Measurements from ENCODE around the gene AR. TPM values are rescaled to one million over a fixed set of nuclear protein-coding genes. Genes with fewer than 3 reads are reported as not detected.

The AR gene
- total RNA-seq, 1 donor: 4.8 TPM

DNA sequence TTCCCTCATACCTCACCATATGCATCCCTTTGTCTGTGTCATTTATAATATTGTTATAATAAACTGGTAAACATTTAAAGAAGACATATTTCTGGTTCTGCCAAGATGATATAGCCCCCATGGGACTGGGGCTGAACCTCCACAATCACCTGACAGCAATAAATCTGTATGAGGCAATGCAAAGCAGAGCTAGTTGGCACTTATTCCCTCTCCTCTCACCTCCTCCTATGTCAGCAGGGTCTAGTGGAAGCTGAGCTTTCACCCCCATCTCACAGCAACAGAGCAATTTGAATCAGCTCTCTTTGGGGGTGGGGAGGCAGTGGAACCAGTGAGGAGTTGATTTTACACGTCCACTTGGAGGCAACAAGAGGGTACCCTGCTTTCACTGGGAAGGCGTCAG, 206.9 kb downstream of the AR start:
- no peak overlapping the region for H3K4me3 ChIP-seq (ENCODE audit: low read depth, low read length)
- no peak for DNase-seq (ENCODE audit: low read depth)
- TF ChIP-seq, protein P1, sequence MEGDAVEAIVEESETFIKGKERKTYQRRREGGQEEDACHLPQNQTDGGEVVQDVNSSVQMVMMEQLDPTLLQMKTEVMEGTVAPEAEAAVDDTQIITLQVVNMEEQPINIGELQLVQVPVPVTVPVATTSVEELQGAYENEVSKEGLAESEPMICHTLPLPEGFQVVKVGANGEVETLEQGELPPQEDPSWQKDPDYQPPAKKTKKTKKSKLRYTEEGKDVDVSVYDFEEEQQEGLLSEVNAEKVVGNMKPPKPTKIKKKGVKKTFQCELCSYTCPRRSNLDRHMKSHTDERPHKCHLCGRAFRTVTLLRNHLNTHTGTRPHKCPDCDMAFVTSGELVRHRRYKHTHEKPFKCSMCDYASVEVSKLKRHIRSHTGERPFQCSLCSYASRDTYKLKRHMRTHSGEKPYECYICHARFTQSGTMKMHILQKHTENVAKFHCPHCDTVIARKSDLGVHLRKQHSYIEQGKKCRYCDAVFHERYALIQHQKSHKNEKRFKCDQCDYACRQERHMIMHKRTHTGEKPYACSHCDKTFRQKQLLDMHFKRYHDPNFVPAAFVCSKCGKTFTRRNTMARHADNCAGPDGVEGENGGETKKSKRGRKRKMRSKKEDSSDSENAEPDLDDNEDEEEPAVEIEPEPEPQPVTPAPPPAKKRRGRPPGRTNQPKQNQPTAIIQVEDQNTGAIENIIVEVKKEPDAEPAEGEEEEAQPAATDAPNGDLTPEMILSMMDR (IDR thresholded peaks at IDR 0.05; ENCODE audit: insufficient read depth, low read length): no peak

DNA sequence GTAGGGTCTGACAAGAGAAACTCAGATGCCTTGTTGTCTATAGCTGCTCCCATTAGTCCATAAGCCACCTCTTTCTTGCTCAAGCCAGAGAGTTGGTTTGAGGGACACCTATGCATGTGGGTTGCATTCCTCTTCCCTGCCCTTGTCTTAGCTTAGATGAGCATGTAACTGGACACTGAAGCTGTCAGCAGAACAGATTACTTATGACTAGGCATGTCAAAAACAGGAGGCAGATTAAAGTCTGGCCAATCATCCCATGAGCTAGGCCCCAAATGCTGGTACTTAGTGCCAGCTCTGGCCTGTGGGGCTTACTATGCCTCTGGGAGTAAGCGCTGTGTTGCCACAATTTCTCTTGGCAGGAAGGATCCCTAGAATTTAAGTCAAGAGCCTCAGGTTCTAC, 215.2 kb downstream of the AR start:
- no peak overlapping the region for H3K4me3 ChIP-seq (ENCODE audit: low read depth, low read length)
- TF ChIP-seq, protein P1 (IDR thresholded peaks at IDR 0.05; ENCODE audit: insufficient read depth, low read length): no peak
- no peak for DNase-seq (ENCODE audit: low read depth)

DNA sequence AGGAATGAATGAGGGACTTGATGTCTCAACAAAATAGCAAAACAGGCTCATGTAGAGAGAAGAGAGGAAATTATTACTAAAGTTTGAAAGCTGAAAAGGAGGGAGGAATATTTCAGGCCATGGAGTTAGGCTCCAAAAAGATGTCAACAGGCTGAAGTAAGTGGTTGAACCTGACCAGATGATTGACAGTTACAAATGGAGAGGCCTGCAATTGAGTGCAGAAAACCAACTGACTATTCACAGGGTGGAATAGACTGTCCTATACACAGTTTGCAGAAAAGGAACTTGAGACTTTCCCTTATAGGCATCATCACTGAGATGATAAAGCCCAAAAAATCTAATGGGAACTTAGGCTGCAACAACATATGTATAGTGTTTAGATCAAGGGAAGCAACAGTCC, 233.3 kb downstream of the AR start:
- no peak for DNase-seq (ENCODE audit: low read depth)
- TF ChIP-seq, protein P1 (IDR thresholded peaks at IDR 0.05; ENCODE audit: insufficient read depth, low read length): no peak
- no peak overlapping the region for H3K4me3 ChIP-seq (ENCODE audit: low read depth, low read length)

DNA sequence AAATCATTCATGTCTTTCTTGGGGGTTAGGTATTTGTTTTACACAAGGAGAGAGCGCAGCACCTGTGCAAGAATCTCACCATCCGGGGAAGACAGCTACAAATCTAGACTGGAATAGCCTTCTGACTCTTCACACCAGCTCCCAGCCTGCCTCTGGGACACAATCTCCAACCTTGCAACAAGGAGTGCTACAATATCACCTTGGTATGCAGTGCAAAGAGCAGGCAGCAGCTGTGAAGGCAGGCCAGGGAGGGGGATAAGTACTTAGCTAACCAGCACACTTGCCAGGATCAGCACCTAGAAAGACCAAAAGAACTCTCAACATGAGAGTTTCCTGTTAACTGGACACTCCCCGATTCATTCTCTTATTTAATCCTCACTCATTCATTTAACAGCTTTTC, 235.3 kb downstream of the AR start:
- TF ChIP-seq, protein P1 (IDR thresholded peaks at IDR 0.05; ENCODE audit: insufficient read depth, low read length): no peak
- DNase-seq (ENCODE audit: low read depth): no peak
- no peak overlapping the region for H3K4me3 ChIP-seq (ENCODE audit: low read depth, low read length)

Measured in fibroblast of the aortic adventitia (primary cell).